Lower leg skin (tissue), 4 donors: ENCODE measurements around the gene TBC1D20. TPM values are rescaled to one million over a fixed set of nuclear protein-coding genes. Genes with fewer than 3 reads are reported as not detected.

Experiments
- DNase-seq, 2 donors: peaks; one replicate each; pipeline ENCODE4 v3.0.0-alpha.2; 2019; ENCODE audit warnings: low spot score in 2 of 2
- H3K4me3 ChIP-seq: fragments of 200-600 bp; sonication (generic); 2 replicates; pipeline ENCODE4 v1.5.1; 2017; ENCODE audit warnings: mild to moderate bottlenecking, low read depth; ENCODE audit not compliant: poor library complexity, severe bottlenecking
- POLR2A ChIP-seq, 2 donors: fragments of 450-650 bp; IDR thresholded peaks; one replicate each; pipeline ENCODE4 v1.6.1; 2016 to 2017; ENCODE audit warnings: antibody characterized with exemption in 2 of 2, mild to moderate bottlenecking in 1 of 2, moderate library complexity in 1 of 2
- WGBS, 2 donors: methylation state at CpG; one replicate each; pipeline ENCODE4 v1.1.5; 2018; 5-methylcytosine and 5-hydroxymethylcytosine counted together
- intact Hi-C: fragments of 100-400 bp; cut with DNase I; formaldehyde crosslinking; loops from one replicate; pipeline ENCODE4 v1.15.0; 2023; ENCODE audit warnings: low total_unique reads
- total RNA-seq, 4 donors: library from RNA; depleted of rRNA; stranded (reverse); fragments of >200 nt; gene quantifications; one replicate each; pipeline ENCODE4 v1.1.0, GENCODE V29; 2016
- TF ChIP-seq, protein P1 (sequence below), 3 donors: fragments of 450-650 bp; IDR thresholded peaks; one replicate each; pipeline ENCODE4 v1.5.1; 2016; ENCODE audit warnings: antibody characterized with exemption in 3 of 3, mild to moderate bottlenecking in 3 of 3, moderate library complexity in 2 of 3

TBC1D20 gene
- total RNA-seq, 4 donors from 2014 or later: 36.5 to 44.8 (median 42.5) TPM

GRCh38 chr20:400454-401275, 61.7 kb downstream of the TBC1D20 start:
- no peak for DNase-seq
- H3K4me3 ChIP-seq: no peak overlapping the region
- WGBS, 2 donors: 68 to 75% methylated on average over 5 of the region's 5 CpGs
- intact Hi-C loops: no loop called here
- no peak for TF ChIP-seq POLR2A (IDR thresholded peaks at IDR 0.05)
- TF ChIP-seq, protein P1, sequence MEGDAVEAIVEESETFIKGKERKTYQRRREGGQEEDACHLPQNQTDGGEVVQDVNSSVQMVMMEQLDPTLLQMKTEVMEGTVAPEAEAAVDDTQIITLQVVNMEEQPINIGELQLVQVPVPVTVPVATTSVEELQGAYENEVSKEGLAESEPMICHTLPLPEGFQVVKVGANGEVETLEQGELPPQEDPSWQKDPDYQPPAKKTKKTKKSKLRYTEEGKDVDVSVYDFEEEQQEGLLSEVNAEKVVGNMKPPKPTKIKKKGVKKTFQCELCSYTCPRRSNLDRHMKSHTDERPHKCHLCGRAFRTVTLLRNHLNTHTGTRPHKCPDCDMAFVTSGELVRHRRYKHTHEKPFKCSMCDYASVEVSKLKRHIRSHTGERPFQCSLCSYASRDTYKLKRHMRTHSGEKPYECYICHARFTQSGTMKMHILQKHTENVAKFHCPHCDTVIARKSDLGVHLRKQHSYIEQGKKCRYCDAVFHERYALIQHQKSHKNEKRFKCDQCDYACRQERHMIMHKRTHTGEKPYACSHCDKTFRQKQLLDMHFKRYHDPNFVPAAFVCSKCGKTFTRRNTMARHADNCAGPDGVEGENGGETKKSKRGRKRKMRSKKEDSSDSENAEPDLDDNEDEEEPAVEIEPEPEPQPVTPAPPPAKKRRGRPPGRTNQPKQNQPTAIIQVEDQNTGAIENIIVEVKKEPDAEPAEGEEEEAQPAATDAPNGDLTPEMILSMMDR (IDR thresholded peaks at IDR 0.05): no peak

DNA sequence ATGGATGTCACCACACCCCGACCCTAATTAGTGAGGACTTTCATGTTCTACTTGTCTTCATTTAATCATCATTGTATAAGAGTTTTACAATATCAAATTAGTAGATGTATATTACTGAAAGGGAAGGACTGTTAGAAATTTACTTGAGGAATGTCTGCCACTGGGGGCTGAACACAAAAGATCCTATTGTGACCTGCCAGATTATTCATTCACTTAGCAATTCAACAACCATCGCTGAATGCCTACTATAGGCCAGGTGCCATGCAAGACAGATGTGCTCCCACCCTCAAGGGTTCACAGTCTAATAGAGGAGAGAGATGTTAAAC, 62.2 kb downstream of the TBC1D20 start:
- DNase-seq: no peak
- TF ChIP-seq, protein P1 (IDR thresholded peaks at IDR 0.05): no peak
- no peak for TF ChIP-seq POLR2A (IDR thresholded peaks at IDR 0.05)
- no peak overlapping the region for H3K4me3 ChIP-seq
- WGBS, 2 donors: 56 to 58% methylated on average over 2 of the region's 2 CpGs
- intact Hi-C loops: no loop called here

DNA sequence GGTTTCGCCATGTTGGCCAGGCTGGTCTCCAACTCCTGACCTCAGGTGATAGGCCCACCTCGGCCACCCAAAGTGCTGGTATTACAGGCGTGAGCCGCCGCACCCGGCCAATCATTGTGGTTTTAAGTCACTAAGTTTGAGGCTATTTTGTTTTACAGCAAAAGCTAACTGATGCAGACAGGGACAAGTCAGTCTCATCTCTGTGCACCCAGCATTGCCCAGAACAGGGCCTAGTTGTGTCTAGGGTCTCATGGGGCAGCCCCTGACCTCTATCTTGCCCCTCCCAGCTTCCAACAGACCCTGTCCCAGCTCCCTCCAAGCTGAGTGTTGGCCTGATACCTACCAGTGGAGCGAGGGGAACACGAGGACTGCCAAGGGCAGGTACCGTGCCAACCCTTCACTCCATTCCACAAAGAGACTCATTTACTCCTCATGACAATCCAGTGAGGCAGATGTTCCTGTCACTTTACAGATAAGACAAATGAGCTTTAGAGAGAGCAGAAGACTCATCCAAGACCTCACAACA, 63.1 kb downstream of the TBC1D20 start:
- intact Hi-C loops: no loop called here
- TF ChIP-seq POLR2A (IDR thresholded peaks at IDR 0.05): no peak
- TF ChIP-seq, protein P1 (IDR thresholded peaks at IDR 0.05): no peak
- 93 to 95% methylated on average over 9 of the region's 9 CpGs for WGBS, 2 donors
- DNase-seq: no peak
- no peak overlapping the region for H3K4me3 ChIP-seq

- intact Hi-C loops: no loop called here
- DNase-seq: no peak
- no peak for TF ChIP-seq POLR2A (IDR thresholded peaks at IDR 0.05)
- TF ChIP-seq, protein P1 (IDR thresholded peaks at IDR 0.05): no peak
- 78 to 91% methylated on average over 6 of the region's 6 CpGs for WGBS, 2 donors
- no peak overlapping the region for H3K4me3 ChIP-seq
These were observed 64.7 kb downstream of the TBC1D20 start for GRCh38 chr20:397432-398237.

DNA sequence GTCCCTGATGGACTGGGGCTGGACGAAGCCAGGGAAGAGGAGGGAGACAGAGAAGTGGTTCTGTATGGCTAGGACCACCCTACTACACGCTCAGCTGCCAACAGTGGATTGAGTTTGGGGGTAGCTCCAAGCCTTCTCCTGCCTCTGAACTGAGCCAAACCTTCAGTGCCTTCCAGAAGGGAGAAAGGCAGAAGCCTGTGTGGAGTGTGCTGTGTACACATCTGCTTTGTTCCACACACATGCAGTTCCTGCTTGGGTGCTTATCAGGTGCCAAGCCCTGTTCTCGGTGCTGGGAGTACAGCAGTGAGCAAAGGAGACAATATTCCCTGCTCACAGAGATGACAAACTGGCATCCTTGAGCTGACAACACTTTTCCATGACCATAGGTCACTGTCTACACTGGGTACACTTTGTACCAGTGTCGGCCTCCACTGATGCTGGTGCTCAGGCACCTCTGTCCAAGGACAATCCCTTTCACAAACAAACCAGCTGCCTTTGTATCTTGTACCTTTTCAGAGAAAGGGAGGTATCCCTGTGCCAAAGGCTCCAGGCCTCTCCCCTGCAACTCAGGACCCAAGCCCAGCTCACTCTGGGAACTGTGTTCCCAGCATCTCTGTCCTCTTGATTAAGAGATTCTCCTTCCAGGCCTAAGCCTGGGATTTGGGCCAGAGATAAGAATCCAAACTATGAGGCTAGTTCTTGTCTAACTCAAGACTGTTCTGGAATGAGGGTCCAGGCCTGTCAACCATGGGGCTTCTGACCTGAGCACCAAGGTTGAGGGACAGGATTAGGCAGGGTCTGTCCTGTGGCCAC, 65.5 kb downstream of the TBC1D20 start:
- intact Hi-C loops: no loop called here
- no peak overlapping the region for H3K4me3 ChIP-seq
- TF ChIP-seq POLR2A (IDR thresholded peaks at IDR 0.05): no peak
- TF ChIP-seq, protein P1 (IDR thresholded peaks at IDR 0.05): peak in 1 of 3 donors; percentile 38
- no peak for DNase-seq
- 90 to 94% methylated on average over 4 of the region's 4 CpGs for WGBS, 2 donors
